Thymus (tissue), 11 donors: ENCODE results near the gene LEF1. TPM values are rescaled to one million over a fixed set of nuclear protein-coding genes. Genes with fewer than 3 reads are reported as not detected.

Experiments used
- DNase-seq, 9 donors: peaks; one replicate each; pipeline ENCODE4 v3.0.0-alpha.2; 2013; ENCODE audit warnings: low spot score in 9 of 9, low read depth in 6 of 9, missing footprints in 1 of 9
- H3K27ac ChIP-seq, 2 donors: one replicate each; pipeline ENCODE4 v1.5.1; 2013; ENCODE audit warnings: control low read depth in 1 of 2, low read depth in 1 of 2, low read length in 1 of 2, mild to moderate bottlenecking in 1 of 2, moderate library complexity in 1 of 2
- H3K27me3 ChIP-seq, 2 donors: one replicate each; pipeline ENCODE4 v1.5.1; 2013; ENCODE audit warnings: low read length in 1 of 2; ENCODE audit not compliant: control insufficient read depth in 2 of 2, insufficient read depth in 1 of 2
- H3K36me3 ChIP-seq, 2 donors: one replicate each; pipeline ENCODE4 v1.5.1; 2013; ENCODE audit warnings: low read length in 1 of 2, mild to moderate bottlenecking in 1 of 2, moderate library complexity in 1 of 2; ENCODE audit not compliant: control insufficient read depth in 2 of 2, insufficient read depth in 2 of 2
- H3K4me1 ChIP-seq, 2 donors: one replicate each; pipeline ENCODE4 v1.5.1; 2013; ENCODE audit warnings: low read length in 2 of 2; ENCODE audit not compliant: control insufficient read depth in 2 of 2, insufficient read depth in 2 of 2
- H3K4me3 ChIP-seq, 2 donors: one replicate each; pipeline ENCODE4 v1.5.1; 2013; ENCODE audit warnings: low read length in 2 of 2, control low read depth in 1 of 2, mild to moderate bottlenecking in 1 of 2
- H3K9me3 ChIP-seq, 2 donors: one replicate each; pipeline ENCODE4 v1.5.1; 2013; ENCODE audit warnings: low read length in 1 of 2, mild to moderate bottlenecking in 1 of 2; ENCODE audit not compliant: control insufficient read depth in 2 of 2, insufficient read depth in 1 of 2
- WGBS: extraction: QIAGEN DNeasy Blood & Tissue Kit; methylation state at CpG from one replicate; pipeline ENCODE4 v1.1.7; 2013; 5-methylcytosine and 5-hydroxymethylcytosine counted together
- polyA plus RNA-seq: library from polyadenylated mRNA; stranded (reverse); fragments of 200-250 nt; gene quantifications from one replicate; pipeline ENCODE4 v1.2.3, GENCODE V29; 2013
- total RNA-seq: library from RNA; stranded (reverse); fragments of 120-200 nt; gene quantifications from one replicate; pipeline ENCODE4 v1.2.4, GENCODE V29; 2013
- donor health status: healthy.

Gene LEF1
- total and polyA plus RNA-seq, 2 donors, result 536 to 655 TPM

DNA sequence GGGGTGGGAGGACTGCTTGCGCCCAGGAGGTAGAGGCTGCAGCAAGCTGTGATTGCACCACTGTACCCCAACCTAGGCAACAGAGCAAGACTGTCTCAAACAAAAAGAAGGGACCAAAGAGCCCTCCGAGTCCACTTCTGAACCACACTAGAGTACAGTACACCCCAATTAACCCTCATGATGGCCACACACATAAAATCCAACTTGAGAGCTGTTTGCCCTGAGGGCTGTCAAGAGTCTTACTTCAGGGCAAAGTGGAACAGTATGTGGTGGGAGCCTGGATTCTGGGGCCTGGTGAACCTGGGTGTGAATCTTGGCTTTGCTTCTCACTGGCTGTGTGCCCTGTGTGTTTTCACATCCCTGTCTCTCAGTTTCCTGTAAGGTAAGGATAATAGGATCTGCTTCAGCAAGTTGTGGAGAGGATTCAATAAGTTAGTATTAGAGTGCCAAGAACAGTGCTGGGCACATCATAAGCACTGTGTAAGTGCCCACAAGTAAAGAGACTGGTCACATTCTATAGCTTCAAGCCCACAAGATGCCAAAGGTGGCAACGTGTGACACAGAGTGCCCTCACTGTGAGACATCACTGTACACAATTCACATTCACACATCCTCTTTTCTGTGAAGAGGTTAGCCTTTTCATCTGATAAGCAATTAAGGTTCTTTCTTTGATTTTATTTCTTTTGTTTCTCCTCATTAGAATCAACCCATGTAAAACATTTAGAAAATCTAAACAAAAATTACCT, 52.1 kb downstream of the LEF1 start:
- Histone ChIP-seq H3K4me3 (no peak overlapping the region), H3K4me1 (peaks cover 55 to 67% of the 10 kb centered on the region in 2 donors), H3K9me3 (no peaks in the 10 kb centered on the region), H3K27me3 (no peaks in the 10 kb centered on the region), H3K27ac (peak overlapping the region; percentile 68 to 74), H3K36me3 (peaks cover 27 to 94% of the 10 kb centered on the region in 2 donors)
- 59% methylated on average over 3 of the region's 3 CpGs for WGBS
- peak in 1 of 9 donors; percentile 47 for DNase-seq

DNA sequence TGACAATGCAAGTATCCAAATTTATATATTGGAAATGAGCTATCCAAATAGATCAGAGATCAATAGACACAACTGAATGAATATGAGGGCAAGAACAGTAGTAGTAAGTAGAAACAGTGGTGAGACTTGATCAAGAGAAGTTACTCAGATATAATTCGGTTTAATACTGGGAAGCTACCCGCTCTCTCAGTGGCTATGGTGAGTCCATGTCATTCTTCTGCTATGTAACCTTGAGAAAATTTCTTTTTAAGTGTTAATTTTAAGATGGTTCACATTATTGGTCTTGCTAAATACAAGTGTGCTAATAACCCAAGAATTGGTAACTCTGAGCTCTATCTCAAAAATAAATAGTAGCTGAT, 53.6 kb downstream of the LEF1 start:
- Histone ChIP-seq H3K36me3 (peaks cover 33 to 94% of the 10 kb centered on the region in 2 donors), H3K9me3 (no peaks in the 10 kb centered on the region), H3K4me1 (peaks cover 59 to 77% of the 10 kb centered on the region in 2 donors), H3K27me3 (no peaks in the 10 kb centered on the region), H3K4me3 (no peak overlapping the region), H3K27ac (peak overlapping the region in 1 of 2 donors; percentile 68)
- 94% methylated on average over 2 of the region's 2 CpGs for WGBS
- no peak for DNase-seq

- Histone ChIP-seq H3K36me3 (peaks cover 33 to 95% of the 10 kb centered on the region in 2 donors), H3K9me3 (no peaks in the 10 kb centered on the region), H3K4me1 (peaks cover 61 to 78% of the 10 kb centered on the region in 2 donors), H3K27me3 (no peaks in the 10 kb centered on the region), H3K4me3 (no peak overlapping the region), H3K27ac (peak overlapping the region; percentile 68 to 75)
- WGBS, result 71% methylated on average over 6 of the region's 6 CpGs
- no peak for DNase-seq
These were observed 54.2 kb downstream of the LEF1 start for GRCh38 chr4:108114503-108114902.

DNA sequence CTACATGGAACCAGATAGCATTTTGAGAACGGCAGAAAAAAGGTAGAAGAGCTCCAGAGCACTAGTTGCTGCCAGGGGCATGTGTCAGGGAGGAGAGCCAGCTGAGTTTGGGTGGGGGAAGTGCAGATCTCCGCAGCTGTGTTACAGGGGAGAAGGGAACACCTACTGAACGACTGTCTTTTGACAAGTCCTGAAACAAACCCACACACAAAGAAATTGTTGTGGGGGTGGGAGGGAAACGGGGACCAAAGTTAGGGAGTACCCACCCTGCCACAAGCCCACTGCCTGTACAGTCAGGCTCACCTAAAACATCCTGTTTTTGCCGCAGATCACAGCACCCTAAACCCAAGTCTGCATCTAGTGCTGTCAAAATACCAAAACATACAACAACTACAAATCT, 55.5 kb downstream of the LEF1 start:
- Histone ChIP-seq H3K9me3 (no peaks in the 10 kb centered on the region), H3K27me3 (no peaks in the 10 kb centered on the region), H3K4me1 (peaks cover 70 to 83% of the 10 kb centered on the region in 2 donors), H3K36me3 (peaks cover 37 to 95% of the 10 kb centered on the region in 2 donors), H3K27ac (peak overlapping the region; percentile 6 to 68), H3K4me3 (no peak overlapping the region)
- WGBS, result 2% methylated on average over 5 of the region's 5 CpGs
- DNase-seq, result peak; percentile 53 to 88 (median 66)

DNA sequence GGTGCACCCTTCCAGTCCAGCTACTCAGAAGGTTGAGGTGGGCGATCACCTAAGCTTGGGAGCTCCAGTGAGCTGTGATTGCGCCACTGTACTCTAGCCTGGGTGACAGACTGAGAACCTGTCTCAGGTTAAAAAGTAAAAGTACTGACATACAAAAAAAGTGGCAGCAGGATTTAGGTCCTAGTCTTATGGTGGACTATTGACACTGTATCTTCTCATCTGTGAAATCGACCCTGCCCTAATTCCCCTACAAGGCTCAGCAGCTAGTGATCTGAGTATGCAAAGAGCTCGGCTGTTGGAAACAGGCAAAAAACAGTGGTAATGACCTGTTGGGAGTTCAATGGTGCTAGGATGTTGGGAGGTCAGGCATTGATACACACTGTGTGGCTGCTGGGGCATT, 57.0 kb downstream of the LEF1 start:
- H3K9me3 ChIP-seq, result no peaks in the 10 kb centered on the region
- WGBS, result 95% methylated on average over 4 of the region's 4 CpGs
- H3K27ac ChIP-seq, result peak overlapping the region; percentile 36 to 39
- H3K4me1 ChIP-seq, result peaks cover 64 to 84% of the 10 kb centered on the region in 2 donors
- H3K27me3 ChIP-seq, result no peaks in the 10 kb centered on the region
- no peak overlapping the region for H3K4me3 ChIP-seq
- peaks cover 38 to 97% of the 10 kb centered on the region in 2 donors for H3K36me3 ChIP-seq
- no peak for DNase-seq

DNA sequence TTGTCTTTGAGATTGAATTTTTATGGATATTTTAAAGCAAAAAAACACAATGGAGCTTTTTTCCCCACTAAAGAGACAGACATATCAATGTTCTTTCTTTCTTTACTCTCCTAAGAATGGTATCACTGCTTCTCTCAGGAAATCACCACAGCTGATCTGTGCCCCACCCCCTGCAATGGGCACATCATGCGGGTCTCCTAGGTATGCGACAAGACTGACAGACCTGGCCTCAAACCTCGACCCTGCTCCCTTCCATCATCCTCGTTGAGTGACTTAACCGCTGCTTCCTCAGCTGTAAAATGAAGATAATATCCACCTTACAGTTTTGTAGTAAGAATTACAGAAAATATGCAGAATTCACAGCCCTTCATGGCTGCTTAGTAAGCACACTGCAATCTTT, 58.3 kb downstream of the LEF1 start:
- WGBS, result 58% methylated on average over 5 of the region's 5 CpGs
- Histone ChIP-seq H3K27me3 (no peaks in the 10 kb centered on the region), H3K4me1 (peaks cover 54 to 84% of the 10 kb centered on the region in 2 donors), H3K4me3 (no peak overlapping the region), H3K36me3 (peaks cover 33 to 97% of the 10 kb centered on the region in 2 donors), H3K9me3 (no peaks in the 10 kb centered on the region), H3K27ac (peak overlapping the region in 1 of 2 donors; percentile 78)
- DNase-seq, result no peak

- Histone ChIP-seq H3K27me3 (no peaks in the 10 kb centered on the region), H3K36me3 (peaks cover 33 to 96% of the 10 kb centered on the region in 2 donors), H3K4me3 (no peak overlapping the region), H3K4me1 (peaks cover 50 to 84% of the 10 kb centered on the region in 2 donors), H3K9me3 (no peaks in the 10 kb centered on the region), H3K27ac (peak overlapping the region in 1 of 2 donors; percentile 78)
- no peak for DNase-seq
- 80% methylated on average over 2 of the region's 2 CpGs for WGBS
These were observed 58.7 kb downstream of the LEF1 start for GRCh38 chr4:108109997-108110416.

DNA sequence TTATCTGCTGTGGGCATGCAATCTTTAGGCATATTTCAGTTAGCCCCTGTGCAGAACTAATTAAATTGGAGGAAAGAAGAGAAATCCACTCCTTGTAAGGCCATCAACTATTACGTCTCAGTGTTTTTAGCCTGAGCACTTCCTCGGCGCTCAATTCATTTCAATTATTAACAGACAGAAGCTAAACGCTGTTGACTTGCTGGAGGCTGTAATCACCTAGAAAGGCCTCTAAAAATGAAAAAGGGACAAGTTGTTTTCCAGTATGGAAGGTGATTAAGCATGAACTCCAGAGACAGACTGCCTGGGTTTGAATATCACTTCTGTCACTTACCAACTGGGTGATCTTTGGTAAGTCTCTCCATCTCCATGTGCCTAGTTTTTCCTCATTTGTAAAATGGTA, 59.6 kb downstream of the LEF1 start:
- no peaks in the 10 kb centered on the region for H3K27me3 ChIP-seq
- 88% methylated on average over 4 of the region's 4 CpGs for WGBS
- H3K27ac ChIP-seq, result peak overlapping the region; percentile 6 to 78
- H3K36me3 ChIP-seq, result peaks cover 35 to 95% of the 10 kb centered on the region in 2 donors
- H3K4me3 ChIP-seq, result no peak overlapping the region
- no peaks in the 10 kb centered on the region for H3K9me3 ChIP-seq
- no peak for DNase-seq
- peaks cover 43 to 79% of the 10 kb centered on the region in 2 donors for H3K4me1 ChIP-seq

DNA sequence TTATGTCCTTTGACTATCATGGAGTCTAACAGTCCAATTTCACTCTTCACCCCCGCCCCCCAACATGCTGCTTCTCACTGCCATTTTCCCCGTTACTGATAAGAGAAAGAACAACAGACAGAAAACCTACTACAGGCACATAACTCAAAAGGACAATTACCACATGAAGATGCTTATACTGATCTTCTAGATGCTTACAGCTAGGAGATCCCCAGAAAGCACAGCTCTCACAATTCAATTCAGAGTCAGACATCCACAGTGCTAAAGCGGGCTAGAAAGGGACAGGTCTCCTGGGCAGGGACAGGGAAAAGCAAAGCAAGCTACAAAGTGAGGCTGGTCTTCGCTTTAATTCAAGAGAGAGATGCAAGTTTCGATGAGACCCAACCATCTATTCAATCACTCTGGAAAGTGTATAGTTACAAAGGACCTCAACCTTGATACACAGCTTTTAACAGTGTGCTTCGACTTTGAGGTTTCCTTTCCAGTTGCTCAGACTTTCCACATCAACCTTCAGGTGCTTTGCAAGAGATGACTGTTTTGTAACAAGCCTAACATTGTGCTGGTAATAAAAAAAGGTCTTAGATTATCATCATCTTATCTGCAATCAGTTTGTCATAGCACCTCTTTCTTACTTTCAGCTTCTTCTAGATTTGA, 60.9 kb downstream of the LEF1 start:
- 45% methylated on average over 6 of the region's 6 CpGs for WGBS
- H3K27ac ChIP-seq, result peak overlapping the region; percentile 66 to 78
- peak in 6 of 9 donors; percentile 55 to 81 (median 62) for DNase-seq

More for the DNA sequence above, 60.9 kb downstream of the LEF1 start:
- Histone ChIP-seq H3K4me1 (peaks cover 36 to 70% of the 10 kb centered on the region in 2 donors), H3K4me3 (no peak overlapping the region), H3K9me3 (no peaks in the 10 kb centered on the region), H3K27me3 (no peaks in the 10 kb centered on the region), H3K36me3 (peaks cover 37 to 94% of the 10 kb centered on the region in 2 donors)
